Psoas muscle (tissue), 8 donors: Measurements from ENCODE around the gene SLC25A25. TPM values are rescaled to one million over a fixed set of nuclear protein-coding genes. Genes with fewer than 3 reads are reported as not detected.

Experiments
- ATAC-seq, 4 donors: fragments of 200-7000 bp; cut with Tn5 transposase; one replicate each; pipeline ENCODE4 v1.9.1; 2020; ENCODE audit warnings: moderate library complexity in 3 of 4, mild to moderate bottlenecking in 2 of 4
- DNase-seq, 2 donors: peaks; one replicate each; pipeline ENCODE4 v3.0.0-alpha.2; 2020
- H3K27ac ChIP-seq: fragments of 200-600 bp; one replicate; pipeline ENCODE4 v1.8.0; 2022
- H3K27me3 ChIP-seq, 3 donors: fragments of 200-600 bp in 1 of 3; one replicate each; pipeline versions ENCODE4 v1.6.1 to v1.8.0; 2013 to 2022; ENCODE audit warnings: low read length in 2 of 3, mild to moderate bottlenecking in 2 of 3, moderate library complexity in 1 of 3; ENCODE audit not compliant: insufficient read depth in 3 of 3
- H3K36me3 ChIP-seq, 2 donors: fragments of 200-600 bp in 1 of 2; one replicate each; pipeline versions ENCODE4 v1.6.1 to v1.8.0; 2013 to 2022; ENCODE audit warnings: low read depth in 1 of 2, mild to moderate bottlenecking in 1 of 2, moderate library complexity in 1 of 2; ENCODE audit not compliant: insufficient read depth in 1 of 2
- H3K4me1 ChIP-seq: fragments of 200-600 bp; one replicate; pipeline ENCODE4 v1.8.0; 2022
- H3K4me3 ChIP-seq: fragments of 200-600 bp; one replicate; pipeline ENCODE4 v1.8.0; 2022; ENCODE audit warnings: mild to moderate bottlenecking
- H3K9me3 ChIP-seq: fragments of 200-600 bp; one replicate; pipeline ENCODE4 v1.8.0; 2022
- WGBS, 3 donors: extraction: QIAGEN DNeasy Blood & Tissue Kit; methylation state at CpG; one replicate each; pipeline versions ENCODE4 v1.1.6 to v1.1.7; 2013; 5-methylcytosine and 5-hydroxymethylcytosine counted together
- intact Hi-C, 2 donors: fragments of 100-400 bp; cut with DNase I; formaldehyde crosslinking; loops; one replicate each; pipeline versions ENCODE4 v1.11.0 to v1.14.2; 2022
- polyA plus RNA-seq, 3 donors: library from polyadenylated mRNA; stranded (reverse); fragments of 200-250 nt; gene quantifications; one replicate each; pipeline ENCODE4 v1.2.3, GENCODE V29; 2013
- total RNA-seq, 4 donors: library from RNA; stranded (reverse); fragmentation: NEBNext Ultra II Directional in 2 of 4; extraction: Animal tissue kit (Norgen Biotek cat#: 25700) in 2 of 4; gene quantifications; one replicate each; pipeline versions ENCODE4 v1.2.1 to v1.2.4, GENCODE V29; 2021 to 2023
- TF ChIP-seq, protein P1 (sequence below): fragments of 200-600 bp; IDR thresholded peaks from one replicate; pipeline ENCODE4 v1.8.0; 2022; ENCODE audit warnings: antibody characterized with exemption
- donor health status: healthy with polysubstance abuse.
- donor health status: DM: no; HTN: no; CAD: no; lungs with moderate emphysema.
- donor health status: Bipolar disorder and iron deficiency.
- donor health status: healthy.
- donor health status: DM: yes; HTN: yes; CAD: no.
- donor health status: DM: no; HTN: no; CAD: no.
- donor health status: DM: no; HTN: no; CAD: no.
- donor health status: DM: yes; HTN: yes; CAD: no.

SLC25A25 gene
- total and polyA plus RNA-seq, 7 donors = 3.6 to 50.3 (median 10.6) TPM

DNA sequence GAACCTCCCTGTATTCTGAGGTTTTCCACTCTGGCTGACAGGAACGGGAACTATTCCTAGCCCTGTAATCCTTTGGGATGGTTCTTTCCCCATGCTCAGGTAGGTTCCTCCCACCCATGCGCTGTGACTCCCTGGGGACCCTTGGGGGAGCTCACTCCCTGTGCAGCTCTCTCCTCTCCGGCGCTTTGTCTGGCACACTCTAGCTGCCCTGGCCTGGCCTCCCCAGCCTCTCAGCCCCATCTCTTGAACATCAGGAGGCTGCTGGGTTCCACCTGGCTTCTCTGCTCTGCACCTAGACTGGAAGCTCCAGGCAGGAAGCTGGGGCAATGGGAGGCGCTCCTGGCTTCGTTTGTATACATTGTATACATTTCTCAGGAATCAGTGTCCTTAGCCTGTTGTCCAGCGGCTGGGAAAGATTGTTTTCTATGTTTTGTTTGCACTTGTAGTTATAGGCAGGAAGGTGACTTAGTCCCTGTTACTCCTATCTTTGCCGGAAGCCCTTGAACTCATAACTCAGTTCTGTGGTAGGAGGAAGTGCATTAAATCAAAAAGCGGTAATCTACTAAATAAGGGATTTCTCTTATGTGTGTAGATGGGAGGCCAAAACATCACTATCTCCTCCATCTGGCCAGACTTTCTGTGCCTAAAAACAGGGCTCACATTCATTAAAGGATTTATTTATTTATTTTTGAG lies 20.4 kb downstream of the SLC25A25 start:
- H3K4me3 ChIP-seq = no peak overlapping the region
- TF ChIP-seq, protein P1, sequence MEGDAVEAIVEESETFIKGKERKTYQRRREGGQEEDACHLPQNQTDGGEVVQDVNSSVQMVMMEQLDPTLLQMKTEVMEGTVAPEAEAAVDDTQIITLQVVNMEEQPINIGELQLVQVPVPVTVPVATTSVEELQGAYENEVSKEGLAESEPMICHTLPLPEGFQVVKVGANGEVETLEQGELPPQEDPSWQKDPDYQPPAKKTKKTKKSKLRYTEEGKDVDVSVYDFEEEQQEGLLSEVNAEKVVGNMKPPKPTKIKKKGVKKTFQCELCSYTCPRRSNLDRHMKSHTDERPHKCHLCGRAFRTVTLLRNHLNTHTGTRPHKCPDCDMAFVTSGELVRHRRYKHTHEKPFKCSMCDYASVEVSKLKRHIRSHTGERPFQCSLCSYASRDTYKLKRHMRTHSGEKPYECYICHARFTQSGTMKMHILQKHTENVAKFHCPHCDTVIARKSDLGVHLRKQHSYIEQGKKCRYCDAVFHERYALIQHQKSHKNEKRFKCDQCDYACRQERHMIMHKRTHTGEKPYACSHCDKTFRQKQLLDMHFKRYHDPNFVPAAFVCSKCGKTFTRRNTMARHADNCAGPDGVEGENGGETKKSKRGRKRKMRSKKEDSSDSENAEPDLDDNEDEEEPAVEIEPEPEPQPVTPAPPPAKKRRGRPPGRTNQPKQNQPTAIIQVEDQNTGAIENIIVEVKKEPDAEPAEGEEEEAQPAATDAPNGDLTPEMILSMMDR = no peak
- no peaks in the 10 kb centered on the region for H3K27me3 ChIP-seq
- no peaks in the 10 kb centered on the region for H3K36me3 ChIP-seq
- DNase-seq (no peak), ATAC-seq (no peak)
- H3K4me1 ChIP-seq = peaks cover 16% of the 10 kb centered on the region
- intact Hi-C loops = no loop called here
- 79 to 88% (median 83%) methylated on average over 9 of the region's 9 CpGs for WGBS, 3 donors
- no peaks in the 10 kb centered on the region for H3K9me3 ChIP-seq
- no peak overlapping the region for H3K27ac ChIP-seq

DNA sequence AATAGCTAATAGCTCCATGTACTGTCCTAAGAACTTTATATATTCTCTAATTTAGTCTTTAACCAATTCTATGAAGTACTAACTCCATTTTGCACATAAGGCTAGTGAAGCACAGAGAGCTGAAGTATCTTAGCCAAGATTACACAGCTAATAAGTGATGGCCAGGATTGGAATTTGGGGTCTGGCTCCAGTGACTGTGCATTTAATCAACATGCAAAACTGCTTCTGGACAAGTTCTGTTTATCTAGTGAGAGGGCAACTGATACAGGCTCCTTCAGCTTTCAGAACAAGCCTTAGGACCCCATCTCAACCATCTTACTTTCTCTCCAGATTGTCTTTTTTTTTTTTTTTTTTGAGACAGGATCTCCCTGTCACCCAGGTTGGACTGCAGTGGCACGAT lies 21.3 kb downstream of the SLC25A25 start:
- Histone ChIP-seq H3K9me3 (no peaks in the 10 kb centered on the region), H3K27ac (no peak overlapping the region), H3K27me3 (no peaks in the 10 kb centered on the region), H3K4me1 (peaks cover 25% of the 10 kb centered on the region), H3K36me3 (no peaks in the 10 kb centered on the region), H3K4me3 (no peak overlapping the region)
- DNase-seq (no peak), ATAC-seq (no peak)
- TF ChIP-seq, protein P1 = no peak
- WGBS, 3 donors = 91 to 100% (median 94%) methylated on average over 1 of the region's 1 CpG
- intact Hi-C loops = no loop called here

DNA sequence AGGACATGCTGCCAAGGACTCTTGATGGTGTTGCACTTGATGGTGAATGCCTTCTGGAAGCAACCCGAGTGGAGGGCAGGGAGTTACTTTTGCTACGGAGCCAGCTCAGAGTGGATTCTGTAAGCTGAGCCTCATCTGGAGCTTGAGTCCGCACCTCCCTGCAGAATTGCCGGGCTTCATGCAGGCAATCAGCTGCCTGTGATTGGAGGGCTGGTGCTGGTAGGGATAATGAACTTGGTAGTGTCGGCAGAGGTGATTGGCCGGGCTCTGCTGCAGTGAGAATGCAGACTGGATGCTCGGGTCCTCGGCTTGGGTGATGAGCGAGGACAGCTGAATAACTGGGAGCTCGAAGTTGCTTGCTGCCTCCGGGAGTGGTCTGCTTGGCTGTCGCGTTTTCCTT lies 23.1 kb downstream of the SLC25A25 start:
- no peaks in the 10 kb centered on the region for H3K9me3 ChIP-seq
- H3K36me3 ChIP-seq = no peaks in the 10 kb centered on the region
- H3K4me1 ChIP-seq = peaks cover 37% of the 10 kb centered on the region
- peak; percentile 49 to 68 (median 62) for ATAC-seq
- TF ChIP-seq, protein P1 = no peak
- H3K27me3 ChIP-seq = no peaks in the 10 kb centered on the region
- peak overlapping the region; percentile 13 for H3K4me3 ChIP-seq
- peak; percentile 79 to 85 for DNase-seq
- H3K27ac ChIP-seq = no peak overlapping the region
- intact Hi-C loops = no loop called here
- WGBS, 3 donors = 20 to 23% (median 22%) methylated on average over 13 of the region's 13 CpGs

DNA sequence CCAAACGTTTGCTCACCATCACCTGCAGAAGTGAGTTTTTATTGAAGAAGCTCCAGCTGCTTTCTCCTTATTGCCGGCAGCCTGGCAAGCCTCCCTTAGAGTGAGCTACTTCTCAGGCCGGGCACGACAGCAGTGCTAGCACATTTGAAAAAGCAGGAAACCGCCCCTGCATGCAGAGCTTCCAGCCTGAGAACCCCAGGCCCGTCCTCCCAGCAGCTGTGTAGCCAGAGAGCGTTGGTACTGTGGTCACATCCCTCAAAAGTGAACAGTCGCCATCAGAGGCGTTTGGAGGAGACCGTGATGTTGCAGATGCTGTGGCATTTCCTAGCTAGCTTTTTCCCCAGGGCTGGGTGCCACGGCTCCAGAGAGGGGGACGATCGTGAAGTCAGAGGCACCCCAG lies 23.5 kb downstream of the SLC25A25 start:
- no peak for ATAC-seq
- no peak for DNase-seq
- Histone ChIP-seq H3K4me3 (peak overlapping the region; percentile 13), H3K9me3 (no peaks in the 10 kb centered on the region), H3K27me3 (no peaks in the 10 kb centered on the region), H3K27ac (no peak overlapping the region), H3K4me1 (peaks cover 39% of the 10 kb centered on the region), H3K36me3 (no peaks in the 10 kb centered on the region)
- TF ChIP-seq, protein P1 = no peak
- intact Hi-C loops = no loop called here
- 9 to 22% (median 19%) methylated on average over 12 to 13 of the region's 13 CpGs for WGBS, 3 donors
